Heart left ventricle (tissue), 16 donors: ENCODE measurements around the gene TAF10. TPM values are rescaled to one million over a fixed set of nuclear protein-coding genes. Genes with fewer than 3 reads are reported as not detected.

Experiments
- ATAC-seq, 4 donors: fragments of 200-7000 bp; cut with Tn5 transposase; one replicate each; pipeline ENCODE4 v1.9.1; 2020 to 2022; ENCODE audit warnings: moderate library complexity in 4 of 4, mild to moderate bottlenecking in 3 of 4, moderate number of reproducible peaks in 1 of 4
- DNase-seq, 5 donors: peaks; one replicate each; pipeline ENCODE4 v3.0.0-alpha.2; 2020
- H3K27ac ChIP-seq, 12 donors: fragments of 200-600 bp; sonication (generic) in 4 of 12; one replicate each; pipeline versions ENCODE4 v1.5.0 to v1.8.0; 2016 to 2022; ENCODE audit warnings: mild to moderate bottlenecking in 2 of 12
- H3K27me3 ChIP-seq, 9 donors: fragments of 200-600 bp; sonication (generic) in 2 of 9; one replicate each; pipeline versions ENCODE4 v1.5.1 to v1.8.0; 2016 to 2022; ENCODE audit warnings: mild to moderate bottlenecking in 3 of 9
- H3K36me3 ChIP-seq, 9 donors: fragments of 200-600 bp; sonication (generic) in 2 of 9; one replicate each; pipeline versions ENCODE4 v1.5.0 to v1.8.0; 2018 to 2022; ENCODE audit warnings: mild to moderate bottlenecking in 2 of 9
- H3K4me1 ChIP-seq, 12 donors: fragments of 200-600 bp; sonication (generic) in 4 of 12; one replicate each; pipeline versions ENCODE4 v1.5.0 to v1.8.0; 2016 to 2022; ENCODE audit warnings: mild to moderate bottlenecking in 3 of 12
- H3K4me3 ChIP-seq, 12 donors: fragments of 200-600 bp; sonication (generic) in 4 of 12; one replicate each; pipeline versions ENCODE4 v1.5.0 to v1.8.0; 2017 to 2022; ENCODE audit warnings: mild to moderate bottlenecking in 9 of 12, moderate library complexity in 4 of 12
- H3K9me3 ChIP-seq, 12 donors: fragments of 200-600 bp; sonication (generic) in 4 of 12; one replicate each; pipeline versions ENCODE4 v1.5.0 to v1.8.0; 2016 to 2022; ENCODE audit warnings: mild to moderate bottlenecking in 1 of 12
- POLR2A ChIP-seq, 2 donors: fragments of 450-650 bp; IDR thresholded peaks; one replicate each; pipeline ENCODE4 v1.6.1; 2017; ENCODE audit warnings: antibody characterized with exemption in 2 of 2, mild to moderate bottlenecking in 2 of 2, moderate library complexity in 2 of 2
- WGBS, 4 donors: extraction: QIAGEN DNeasy Blood & Tissue Kit in 2 of 4; methylation state at CpG; one replicate each; pipeline versions ENCODE4 v1.1.5 to v1.1.7; 2013 to 2018; 5-methylcytosine and 5-hydroxymethylcytosine counted together
- intact Hi-C, 10 donors: fragments of 100-400 bp; cut with DNase I; formaldehyde crosslinking; loops; one replicate each; pipeline versions ENCODE4 v1.11.1 to v1.14.2; 2022
- polyA plus RNA-seq, 2 donors: library from polyadenylated mRNA; stranded (reverse); fragments of 200-250 nt; gene quantifications; one replicate each; pipeline ENCODE4 v1.2.3, GENCODE V29; 2013
- total RNA-seq, 9 donors: library from RNA; depleted of rRNA in 2 of 9; stranded (reverse); fragments of >200 nt in 2 of 9; fragmentation: NEBNext Ultra II Directional in 3 of 9; extraction: Animal tissue kit (Norgen Biotek cat#: 25700) in 3 of 9; gene quantifications; one replicate each; pipeline versions ENCODE4 v1.1.0 to v1.2.4, GENCODE V29; 2016 to 2023
- TF ChIP-seq, protein P1 (sequence below), 12 donors: fragments of 200-600 bp; sonication (generic) in 4 of 12; IDR thresholded peaks; one replicate each; pipeline versions ENCODE4 v1.5.0 to v1.8.0; 2018 to 2022; ENCODE audit warnings: antibody characterized with exemption in 12 of 12, mild to moderate bottlenecking in 5 of 12
- donor health status: ischemic (EF 13 %, LVEDD 7.1; RV severe dilation, severe dysfunction).
- donor health status: healthy with polysubstance abuse.
- donor health status: DM: no; HTN: yes; CAD: no.
- donor health status: DM: no; HTN: no; CAD: no.
- donor health status: ischemic (EF 25% LVEDD 6.9; RV normal size, moderate dysfunction).
- donor health status: ischemic (EF 25% LVEDD 5.7; RV mildly dilated, moderate dysfunction).
- donor health status: healthy.
- donor health status: DM: yes; HTN: yes; CAD: no.
- donor health status: ischemic (EF 35%, LVEDD 5.7; RV mildly dilated, moderate dysfunction).
- donor health status: nonischemic (EF 11% LVEDD 7.7; RV severe dilation, severe dysfunction).
- donor health status: DM: yes; HTN: yes; CAD: no.
- donor health status: PGD.
- donor health status: ischemic (EF 29% LVEDD 5.4; RV normal size, mild dysfunction).
- donor health status: nonischemic (EF 23%, LVEDD 6.1; RV moderate dilation, normal function).

Gene TAF10
- total and polyA plus RNA-seq, 11 donors = 42.3 to 155 (median 99.0) TPM

DNA sequence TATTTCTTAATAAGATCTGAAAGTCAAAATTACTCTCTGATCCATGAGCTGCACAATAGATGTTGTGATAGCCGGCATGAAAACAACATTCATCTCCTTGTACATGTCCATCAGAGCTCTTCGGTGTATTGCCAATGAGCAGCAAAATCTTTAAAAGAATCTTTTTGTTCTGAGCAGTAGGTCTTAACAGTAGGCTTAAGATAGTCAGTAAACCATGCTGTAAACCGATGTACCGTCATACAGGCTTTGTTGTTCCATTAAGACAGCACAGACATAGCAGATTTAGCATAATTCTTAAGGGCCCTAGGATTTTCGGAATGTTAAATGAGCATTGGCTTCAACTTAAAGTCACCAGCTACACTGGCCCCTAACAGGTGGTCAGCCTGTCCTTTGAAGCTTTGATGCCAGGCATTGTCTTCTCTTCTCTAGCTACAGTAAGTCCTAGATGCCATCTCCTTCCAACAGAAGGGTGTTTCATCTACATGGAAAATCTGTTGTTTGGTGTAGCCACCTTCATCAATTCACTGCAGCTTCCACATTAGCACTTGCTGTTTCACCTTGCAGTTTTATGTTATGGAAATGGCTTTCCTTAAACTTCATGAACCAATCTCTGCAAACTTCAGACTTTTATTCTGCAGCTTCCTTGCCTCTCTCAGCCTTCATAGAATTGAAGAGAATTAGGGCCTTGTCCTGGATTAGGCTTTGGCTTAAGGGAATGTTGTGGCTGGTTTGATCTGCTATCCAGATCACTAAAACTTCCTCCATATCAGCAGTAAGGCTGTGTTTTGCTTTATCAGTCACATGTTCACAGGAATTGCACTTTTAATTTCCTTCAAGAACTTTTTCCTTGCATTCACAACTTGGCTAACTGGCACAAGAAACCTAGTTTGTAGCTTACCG is 37.0 kb downstream of the TAF10 start:
- Histone ChIP-seq H3K4me1 (peaks cover 8 to 24% (median 18%) of the 10 kb centered on the region in 12 donors), H3K36me3 (peaks cover 0 to 5% (median 0%) of the 10 kb centered on the region in 9 donors), H3K9me3 (no peaks in the 10 kb centered on the region), H3K27ac (no peak overlapping the region), H3K27me3 (no peaks in the 10 kb centered on the region), H3K4me3 (no peak overlapping the region)
- no peak for TF ChIP-seq POLR2A (IDR thresholded peaks at IDR 0.05)
- TF ChIP-seq, protein P1, sequence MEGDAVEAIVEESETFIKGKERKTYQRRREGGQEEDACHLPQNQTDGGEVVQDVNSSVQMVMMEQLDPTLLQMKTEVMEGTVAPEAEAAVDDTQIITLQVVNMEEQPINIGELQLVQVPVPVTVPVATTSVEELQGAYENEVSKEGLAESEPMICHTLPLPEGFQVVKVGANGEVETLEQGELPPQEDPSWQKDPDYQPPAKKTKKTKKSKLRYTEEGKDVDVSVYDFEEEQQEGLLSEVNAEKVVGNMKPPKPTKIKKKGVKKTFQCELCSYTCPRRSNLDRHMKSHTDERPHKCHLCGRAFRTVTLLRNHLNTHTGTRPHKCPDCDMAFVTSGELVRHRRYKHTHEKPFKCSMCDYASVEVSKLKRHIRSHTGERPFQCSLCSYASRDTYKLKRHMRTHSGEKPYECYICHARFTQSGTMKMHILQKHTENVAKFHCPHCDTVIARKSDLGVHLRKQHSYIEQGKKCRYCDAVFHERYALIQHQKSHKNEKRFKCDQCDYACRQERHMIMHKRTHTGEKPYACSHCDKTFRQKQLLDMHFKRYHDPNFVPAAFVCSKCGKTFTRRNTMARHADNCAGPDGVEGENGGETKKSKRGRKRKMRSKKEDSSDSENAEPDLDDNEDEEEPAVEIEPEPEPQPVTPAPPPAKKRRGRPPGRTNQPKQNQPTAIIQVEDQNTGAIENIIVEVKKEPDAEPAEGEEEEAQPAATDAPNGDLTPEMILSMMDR (IDR thresholded peaks at IDR 0.05) = no peak
- WGBS, 4 donors = 87 to 93% (median 88%) methylated on average over 6 of the region's 6 CpGs
- intact Hi-C loops = no loop called here
- no peak for ATAC-seq
- no peak for DNase-seq

DNA sequence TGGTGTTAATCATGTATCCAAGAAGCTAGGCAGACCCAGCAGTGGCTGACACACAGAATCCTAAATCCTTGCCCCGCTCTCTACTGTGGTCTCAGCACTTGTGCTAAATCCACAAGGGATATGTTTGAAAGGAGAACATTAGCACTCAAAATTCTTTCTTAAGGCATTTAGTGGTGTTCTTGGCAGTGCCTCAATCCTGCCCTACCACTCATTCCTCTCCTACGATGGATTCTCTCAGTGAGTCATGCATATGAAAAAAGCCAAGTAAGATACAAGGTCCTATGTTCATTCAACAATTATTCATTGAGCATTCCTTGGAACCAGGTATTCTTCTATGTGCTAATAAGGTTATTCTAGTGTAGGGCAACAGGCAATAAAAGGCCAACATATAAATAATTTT is 39.8 kb downstream of the TAF10 start:
- intact Hi-C loops = no loop called here
- ATAC-seq = no peak
- WGBS, 4 donors = 77 to 84% (median 79%) methylated on average over 2 of the region's 2 CpGs

DNA sequence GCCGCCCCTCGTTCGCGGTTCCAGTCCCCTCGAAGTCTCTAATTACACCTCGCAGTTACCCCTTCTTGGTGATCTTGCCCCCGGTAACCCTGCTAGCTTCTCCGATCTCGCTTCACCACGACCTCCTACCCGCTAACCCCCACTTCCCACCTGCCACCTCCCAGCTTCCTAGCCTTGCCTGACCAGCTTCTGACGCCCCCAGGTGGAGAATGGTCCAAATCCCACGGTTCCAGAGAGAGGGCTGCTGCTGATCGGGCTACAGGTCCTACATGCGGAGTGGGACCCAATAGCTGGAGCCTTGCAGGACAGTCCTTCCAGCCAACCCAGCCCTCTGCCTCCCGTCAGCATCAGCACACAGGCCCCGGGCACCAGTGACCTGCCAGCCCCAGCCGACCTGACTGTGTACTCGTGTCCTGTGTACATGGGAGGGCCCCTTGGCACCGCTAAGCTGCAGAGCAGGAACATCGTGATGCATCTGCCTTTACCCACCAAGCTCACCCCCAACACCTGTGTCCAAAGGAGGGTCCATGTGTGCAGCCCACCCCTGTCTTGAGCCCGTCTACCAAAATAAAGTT is 40.5 kb downstream of the TAF10 start:
- Histone ChIP-seq H3K36me3 (peaks cover 0 to 5% (median 0%) of the 10 kb centered on the region in 9 donors), H3K27me3 (no peaks in the 10 kb centered on the region), H3K27ac (no peak overlapping the region), H3K9me3 (no peaks in the 10 kb centered on the region), H3K4me1 (peaks cover 0 to 27% (median 17%) of the 10 kb centered on the region in 12 donors), H3K4me3 (no peak overlapping the region)
- WGBS, 4 donors = 70 to 81% (median 76%) methylated on average over 19 to 22 of the region's 22 CpGs
- TF ChIP-seq POLR2A (IDR thresholded peaks at IDR 0.05) = no peak
- TF ChIP-seq, protein P1 (IDR thresholded peaks at IDR 0.05) = no peak
- no peak for DNase-seq
- intact Hi-C loops = loop anchor here in 1 of 10 donors (1.0 kb wide), 1 partner anchor 30 kb away; no protein-coding TSS in a partner anchor
- no peak for ATAC-seq

More for the DNA sequence above, 39.8 kb downstream of the TAF10 start:
- H3K27ac ChIP-seq = no peak overlapping the region
- peaks cover 5 to 30% (median 21%) of the 10 kb centered on the region in 12 donors for H3K4me1 ChIP-seq
- no peak overlapping the region for H3K4me3 ChIP-seq
- H3K27me3 ChIP-seq = no peaks in the 10 kb centered on the region
- no peak for DNase-seq
- peaks cover 0 to 5% (median 0%) of the 10 kb centered on the region in 9 donors for H3K36me3 ChIP-seq
- no peaks in the 10 kb centered on the region for H3K9me3 ChIP-seq
- no peak for TF ChIP-seq POLR2A (IDR thresholded peaks at IDR 0.05)
- TF ChIP-seq, protein P1 (IDR thresholded peaks at IDR 0.05) = no peak
